ENCODE results near the gene SMOC2. TPM values are rescaled to one million over a fixed set of nuclear protein-coding genes. Genes with fewer than 3 reads are reported as not detected.
"Not testable (repeated sequence)": the region's sequence is repeated elsewhere in the genome, so short reads cannot be mapped to it uniquely, and the experiment has no call there.

The SMOC2 gene
- polyA plus RNA-seq, 1 donor (not counting 4 experiments of a cell fraction or from before 2014, with no cell fraction given) = 1.1 TPM

DNA sequence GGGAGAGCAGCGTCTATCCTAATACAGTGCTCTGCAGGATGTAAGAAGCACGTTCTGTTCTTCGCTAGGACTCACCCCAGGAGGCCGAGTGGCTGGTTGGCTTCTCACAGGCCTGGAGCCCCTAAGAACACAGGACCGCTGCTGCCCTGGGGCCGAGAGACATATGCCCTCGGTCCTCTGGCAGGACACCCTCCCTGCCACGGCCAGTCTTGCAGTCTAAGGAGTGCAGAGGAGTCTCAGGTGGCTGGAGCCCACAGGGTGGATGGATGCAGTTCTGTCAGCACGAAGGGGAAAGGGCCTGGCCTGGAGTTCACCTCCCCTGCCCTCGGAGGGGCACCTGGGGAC is 96.5 kb downstream of the SMOC2 start:
- Histone ChIP-seq H3K4me3 (ENCODE audit: control insufficient read depth in 2 of 3, extremely low read depth in 1 of 3, insufficient read depth in 2 of 3, low read depth in 1 of 3, low read length in 3 of 3) (no peak overlapping the region), H3K4me2 (ENCODE audit: control insufficient read depth, extremely low read depth, insufficient read depth, low read depth, low read length) (no peak overlapping the region), H3K9me1 (ENCODE audit: control insufficient read depth, extremely low read depth, insufficient read depth, low read length) (no peaks in the 10 kb centered on the region), H3K79me2 (ENCODE audit: control insufficient read depth, insufficient read depth, low read length) (no peaks in the 10 kb centered on the region), H3K9ac (ENCODE audit: control insufficient read depth, extremely low read depth, insufficient read depth, low read length) (no peak overlapping the region), H3K4me1 (ENCODE audit: control insufficient read depth, extremely low read depth, insufficient read depth, low read length) (no peaks in the 10 kb centered on the region), H3K27me3 (ENCODE audit: control insufficient read depth, extremely low read depth, insufficient read depth, low read length) (no peaks in the 10 kb centered on the region), H3K36me3 (ENCODE audit: control insufficient read depth in 2 of 2, extremely low read depth in 1 of 2, insufficient read depth in 2 of 2, low read length in 2 of 2) (no peaks in the 10 kb centered on the region), H4K20me1 (ENCODE audit: control insufficient read depth, extremely low read depth, insufficient read depth, low read length) (no peaks in the 10 kb centered on the region), H3K27ac (ENCODE audit: control insufficient read depth, insufficient read depth, low read length) (no peak overlapping the region), H3K9me3 (ENCODE audit: control insufficient read depth, low read depth, low read length) (no peaks in the 10 kb centered on the region), H2AFZ (ENCODE audit: control insufficient read depth, low read length) (no peak overlapping the region)
- DNase-seq (ENCODE audit: low read depth, low spot score) (no peak), FAIRE-seq (no peak)
- TF ChIP-seq CTCF (optimal IDR thresholded peaks at IDR 0.05 in 1 of 3, IDR thresholded peaks at IDR 0.05 in 1 of 3, conservative IDR thresholded peaks at IDR 0.05 in 1 of 3; ENCODE audit: extremely low read depth in 1 of 3, insufficient read depth in 2 of 3, low read length in 3 of 3) (no peak), EZH2 (IDR thresholded peaks at IDR 0.05; ENCODE audit: low read length) (no peak)
- dilution Hi-C loops (cut with MboI; ENCODE audit: extremely low pct_ligation_motif_present, low sequenced_read_pairs) = no loop called here

GRCh38 chr6:168538188-168538891 is 97.4 kb downstream of the SMOC2 start:
- H3K79me2 ChIP-seq (ENCODE audit: control insufficient read depth, insufficient read depth, low read length); dilution Hi-C loops (cut with MboI; ENCODE audit: extremely low pct_ligation_motif_present, low sequenced_read_pairs); H3K9me3 ChIP-seq (ENCODE audit: control insufficient read depth, low read depth, low read length); H4K20me1 ChIP-seq (ENCODE audit: control insufficient read depth, extremely low read depth, insufficient read depth, low read length); H2AFZ ChIP-seq (ENCODE audit: control insufficient read depth, low read length); H3K4me2 ChIP-seq (ENCODE audit: control insufficient read depth, extremely low read depth, insufficient read depth, low read depth, low read length); H3K4me1 ChIP-seq (ENCODE audit: control insufficient read depth, extremely low read depth, insufficient read depth, low read length); FAIRE-seq; DNase-seq (ENCODE audit: low read depth, low spot score); H3K27ac ChIP-seq (ENCODE audit: control insufficient read depth, insufficient read depth, low read length); H3K36me3 ChIP-seq (ENCODE audit: control insufficient read depth in 2 of 2, extremely low read depth in 1 of 2, insufficient read depth in 2 of 2, low read length in 2 of 2); H3K27me3 ChIP-seq (ENCODE audit: control insufficient read depth, extremely low read depth, insufficient read depth, low read length); H3K9ac ChIP-seq (ENCODE audit: control insufficient read depth, extremely low read depth, insufficient read depth, low read length); H3K4me3 ChIP-seq (ENCODE audit: control insufficient read depth in 2 of 3, extremely low read depth in 1 of 3, insufficient read depth in 2 of 3, low read depth in 1 of 3, low read length in 3 of 3); H3K9me1 ChIP-seq (ENCODE audit: control insufficient read depth, extremely low read depth, insufficient read depth, low read length): not testable (repeated sequence)
